WTC11 (cell line): Measurements from ENCODE around the gene NRG2.

Experiments used
- CBFB ChIP-seq: sonication (generic); formaldehyde crosslinking; IDR thresholded peaks from 2 replicates; pipeline ENCODE4 v1.8.1; 2022; ENCODE audit warnings: mild to moderate bottlenecking, low read depth, missing genetic modification reagents
- CTCF ChIP-seq: fragments of 200-600 bp; IDR thresholded peaks from 2 replicates; pipeline ENCODE4 v1.8.0; 2022; ENCODE audit warnings: antibody characterized with exemption
- PRDM15 ChIP-seq: sonication (generic); formaldehyde crosslinking; IDR thresholded peaks from 2 replicates; pipeline ENCODE4 v1.8.0; 2022; ENCODE audit warnings: missing genetic modification reagents

- TF ChIP-seq CTCF: no peak
- TF ChIP-seq PRDM15: no peak
- TF ChIP-seq CBFB (CRISPR knock-in tag): no peak
Measured at GRCh38 chr5:140056880-140057279, 13.8 kb upstream of the NRG2 start.
